DND-41 (cell line): ENCODE data around the gene MFSD6.

ENCODE experiments used
- ATAC-seq: fragments of 200-7000 bp; cut with Tn5 transposase; 3 replicates; pipeline ENCODE4 v1.9.1; 2021; ENCODE audit warnings: low read depth; ENCODE audit not compliant: insufficient read depth
- DNase-seq: peaks from one replicate; pipeline ENCODE4 v3.0.0-alpha.2; 2020
- H2AFZ ChIP-seq: 2 replicates; pipeline ENCODE4 v1.6.0; 2012; ENCODE audit warnings: low read depth, low read length
- H3K27ac ChIP-seq: 2 replicates; pipeline ENCODE4 v1.5.1; 2012; ENCODE audit warnings: low read length, inconsistent platforms
- H3K27me3 ChIP-seq: fragments of 200-600 bp; sonication (generic); 2 replicates; pipeline ENCODE4 v1.6.0; 2012; ENCODE audit warnings: low read length, mild to moderate bottlenecking, inconsistent platforms; ENCODE audit not compliant: insufficient read depth, poor library complexity
- H3K36me3 ChIP-seq: 2 replicates; pipeline ENCODE4 v1.5.1; 2012; ENCODE audit warnings: low read length, inconsistent platforms; ENCODE audit not compliant: insufficient read depth
- H3K4me1 ChIP-seq: 2 replicates; pipeline ENCODE4 v1.5.1; 2012; ENCODE audit warnings: mild to moderate bottlenecking, low read length; ENCODE audit not compliant: insufficient read depth
- H3K4me2 ChIP-seq: 2 replicates; pipeline ENCODE4 v1.6.0; 2012; ENCODE audit warnings: mild to moderate bottlenecking, moderate library complexity, low read length, inconsistent platforms; ENCODE audit not compliant: insufficient read depth
- H3K4me3 ChIP-seq, 2 experiments: fragments of 200-600 bp in 1 of 2; shearing (Covaris generic) in 1 of 2; 2 replicates each; pipeline ENCODE4 v1.5.1; 2012 to 2016; ENCODE audit warnings: inconsistent platforms in 2 of 2, low read length in 2 of 2, mild to moderate bottlenecking in 2 of 2, low read depth in 1 of 2, moderate library complexity in 1 of 2
- H3K79me2 ChIP-seq: 2 replicates; pipeline ENCODE4 v1.6.0; 2012; ENCODE audit warnings: low read length, inconsistent platforms; ENCODE audit not compliant: insufficient read depth
- H3K9ac ChIP-seq: 2 replicates; pipeline ENCODE4 v1.6.0; 2012; ENCODE audit warnings: low read depth, mild to moderate bottlenecking, inconsistent platforms, low read length, moderate library complexity
- H3K9me3 ChIP-seq: 2 replicates; pipeline ENCODE4 v1.5.1; 2012; ENCODE audit warnings: low read length, moderate library complexity, mild to moderate bottlenecking, inconsistent platforms; ENCODE audit not compliant: insufficient read depth, severe bottlenecking
- H4K20me1 ChIP-seq: 2 replicates; pipeline ENCODE4 v1.6.0; 2012; ENCODE audit warnings: low read length; ENCODE audit not compliant: insufficient read depth
- CTCF ChIP-seq: IDR thresholded peaks from 2 replicates; pipeline ENCODE4 v1.5.1; 2012; ENCODE audit warnings: borderline replicate concordance, low read length, moderate library complexity, mild to moderate bottlenecking; ENCODE audit not compliant: poor library complexity, severe bottlenecking; ENCODE audit errors: extremely low read depth
- EZH2 ChIP-seq: IDR thresholded peaks from 3 replicates; pipeline ENCODE4 v1.6.1; 2012; ENCODE audit warnings: borderline replicate concordance, low read depth, mild to moderate bottlenecking, moderate library complexity, low read length, inconsistent platforms; ENCODE audit not compliant: severe bottlenecking

MFSD6 gene

GRCh38 chr2:190402986-190403603 is 5.1 kb upstream of the MFSD6 start:
- H3K9ac ChIP-seq: no peak overlapping the region
- DNase-seq (no peak), ATAC-seq (no peak)
- no peak overlapping the region for H2AFZ ChIP-seq
- H3K36me3 ChIP-seq: no peaks in the 10 kb centered on the region
- H3K27me3 ChIP-seq: no peaks in the 10 kb centered on the region
- H3K27ac ChIP-seq: no peak overlapping the region
- no peaks in the 10 kb centered on the region for H3K9me3 ChIP-seq
- peaks cover 13% of the 10 kb centered on the region for H3K4me1 ChIP-seq
- no peaks in the 10 kb centered on the region for H4K20me1 ChIP-seq
- H3K79me2 ChIP-seq: no peaks in the 10 kb centered on the region
- TF ChIP-seq EZH2: no peak
- no peak for TF ChIP-seq CTCF
- no peak overlapping the region for H3K4me2 ChIP-seq
- H3K4me3 ChIP-seq: no peak overlapping the region

- DNase-seq (no peak), ATAC-seq (no peak)
- peaks cover 8% of the 10 kb centered on the region for H3K79me2 ChIP-seq
- no peaks in the 10 kb centered on the region for H3K36me3 ChIP-seq
- H3K27me3 ChIP-seq: no peaks in the 10 kb centered on the region
- no peak for TF ChIP-seq CTCF
- no peak for TF ChIP-seq EZH2
- H3K9ac ChIP-seq: no peak overlapping the region
- no peak overlapping the region for H3K4me3 ChIP-seq
- no peak overlapping the region for H3K27ac ChIP-seq
- no peaks in the 10 kb centered on the region for H4K20me1 ChIP-seq
- H3K4me1 ChIP-seq: peaks cover 19% of the 10 kb centered on the region
- H2AFZ ChIP-seq: no peak overlapping the region; the same call in 1 of the 2 replicates
- H3K4me2 ChIP-seq: no peak overlapping the region
- H3K9me3 ChIP-seq: no peaks in the 10 kb centered on the region
Measured at GRCh38 chr2:190404487-190404886, 3.7 kb upstream of the MFSD6 start.

- Histone ChIP-seq H3K27me3 (no peaks in the 10 kb centered on the region), H3K79me2 (peaks cover 14% of the 10 kb centered on the region), H3K9me3 (no peaks in the 10 kb centered on the region)
Measured at GRCh38 chr2:190405070-190405469, 3.1 kb upstream of the MFSD6 start.

More at GRCh38 chr2:190405070-190405469, 3.1 kb upstream of the MFSD6 start:
- H3K27ac ChIP-seq: no peak overlapping the region
- H3K4me2 ChIP-seq: no peak overlapping the region
- H2AFZ ChIP-seq: no peak overlapping the region
- H3K4me3 ChIP-seq: no peak overlapping the region
- DNase-seq (no peak), ATAC-seq (no peak)
- TF ChIP-seq CTCF (no peak), EZH2 (no peak)
- no peaks in the 10 kb centered on the region for H4K20me1 ChIP-seq
- no peaks in the 10 kb centered on the region for H3K36me3 ChIP-seq
- no peak overlapping the region for H3K9ac ChIP-seq
- H3K4me1 ChIP-seq: peaks cover 24% of the 10 kb centered on the region
